HG03045 (cell line): ENCODE data around the gene TUBGCP2.
"Not testable (repeated sequence)": the region's sequence is repeated elsewhere in the genome, so short reads cannot be mapped to it uniquely, and the experiment has no call there.

Experiments
- ATAC-seq: cut with Tn5 transposase; IDR thresholded peaks from one replicate; pipeline ENCODE4 v1.9.1; 2021; ENCODE audit warnings: mild to moderate bottlenecking, moderate library complexity; ENCODE audit not compliant: unreplicated experiment

The TUBGCP2 gene

GRCh38 chr10:133249975-133250754, 58.5 kb downstream of the TUBGCP2 start:
- ATAC-seq: no peak

- no peak for ATAC-seq
Observed at GRCh38 chr10:133249094-133249780, 59.4 kb downstream of the TUBGCP2 start.

GRCh38 chr10:133248334-133248715, 60.3 kb downstream of the TUBGCP2 start:
- no peak for ATAC-seq

- ATAC-seq: no peak
Observed at GRCh38 chr10:133247681-133248333, 60.9 kb downstream of the TUBGCP2 start.

GRCh38 chr10:133246236-133246626, 62.4 kb downstream of the TUBGCP2 start:
- no peak for ATAC-seq

- no peak for ATAC-seq
Observed at GRCh38 chr10:133245439-133246235, 63.0 kb downstream of the TUBGCP2 start.

GRCh38 chr10:133243593-133243992, 65.1 kb downstream of the TUBGCP2 start:
- ATAC-seq: no peak

- ATAC-seq: no peak
Observed at GRCh38 chr10:133242611-133243356, 65.9 kb downstream of the TUBGCP2 start.

- ATAC-seq: no peak
Observed at GRCh38 chr10:133241501-133242205, 67.0 kb downstream of the TUBGCP2 start.

- no peak for ATAC-seq
Observed at GRCh38 chr10:133239990-133240389, 68.7 kb downstream of the TUBGCP2 start.

GRCh38 chr10:133238466-133238804, 70.2 kb downstream of the TUBGCP2 start:
- no peak for ATAC-seq

GRCh38 chr10:133237588-133238465, 70.8 kb downstream of the TUBGCP2 start, which contains the start of gene VENTX:
TSS of gene VENTX (plus strand) at chr10:133237855. CDS start at chr10:133237915, 60 bp downstream.
- ATAC-seq: no peak

GRCh38 chr10:133237241-133237587, 71.5 kb downstream of the TUBGCP2 start:
- ATAC-seq: no peak

- no peak for ATAC-seq
Observed at GRCh38 chr10:133236401-133237240, 72.1 kb downstream of the TUBGCP2 start.

GRCh38 chr10:133235932-133236331, 72.7 kb downstream of the TUBGCP2 start:
- ATAC-seq: no peak

GRCh38 chr10:133235265-133235855, 73.3 kb downstream of the TUBGCP2 start:
- no peak for ATAC-seq

GRCh38 chr10:133234796-133235195, 73.9 kb downstream of the TUBGCP2 start:
- not testable (repeated sequence) for ATAC-seq
